Measurements from ENCODE around the gene CDH23.

DNA sequence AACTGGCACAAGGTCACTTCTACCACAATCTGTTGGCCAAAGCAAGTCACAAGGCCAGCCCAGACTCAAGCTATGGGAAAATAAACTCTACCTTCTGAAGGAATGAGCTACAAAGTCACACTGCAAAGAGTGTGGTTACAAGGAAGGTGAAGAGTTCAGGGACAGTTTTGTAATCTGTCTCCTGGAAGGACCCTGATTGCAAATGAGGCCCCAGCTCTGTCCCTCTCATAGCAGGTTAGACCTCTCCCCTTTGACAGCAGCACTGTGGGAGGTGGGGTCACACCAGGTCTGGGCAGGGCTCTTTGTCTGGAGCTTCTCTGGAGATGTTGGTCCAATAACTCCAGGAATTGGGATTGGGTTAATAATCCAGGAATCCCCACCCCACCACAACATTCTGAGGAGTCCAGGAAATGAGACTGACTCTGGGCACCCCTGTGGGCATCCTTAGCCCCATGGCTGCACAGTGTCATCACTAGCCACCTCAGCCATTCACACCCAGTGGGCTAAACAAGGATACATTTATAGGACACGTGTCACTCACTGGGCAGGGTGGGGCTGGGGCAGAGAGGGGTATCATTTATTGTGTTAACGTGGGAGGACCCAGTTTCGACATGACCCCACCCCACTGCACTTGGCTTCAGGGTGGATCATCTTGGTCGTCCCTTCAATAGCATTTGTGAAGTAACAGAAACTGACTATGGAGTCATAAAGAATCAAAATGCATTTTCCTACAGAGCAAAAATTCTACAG lies 346.5 kb downstream of the CDH23 start:
- no peak for TF ChIP-seq MYC (IDR thresholded peaks at IDR 0.05; ENCODE audit: borderline replicate concordance, low read length)
- TF ChIP-seq FOSL2 (IDR thresholded peaks at IDR 0.05): no peak
- no peak for TF ChIP-seq FOSL2 (CRISPR knock-in tag; IDR thresholded peaks at IDR 0.05)
- TF ChIP-seq, protein P1, sequence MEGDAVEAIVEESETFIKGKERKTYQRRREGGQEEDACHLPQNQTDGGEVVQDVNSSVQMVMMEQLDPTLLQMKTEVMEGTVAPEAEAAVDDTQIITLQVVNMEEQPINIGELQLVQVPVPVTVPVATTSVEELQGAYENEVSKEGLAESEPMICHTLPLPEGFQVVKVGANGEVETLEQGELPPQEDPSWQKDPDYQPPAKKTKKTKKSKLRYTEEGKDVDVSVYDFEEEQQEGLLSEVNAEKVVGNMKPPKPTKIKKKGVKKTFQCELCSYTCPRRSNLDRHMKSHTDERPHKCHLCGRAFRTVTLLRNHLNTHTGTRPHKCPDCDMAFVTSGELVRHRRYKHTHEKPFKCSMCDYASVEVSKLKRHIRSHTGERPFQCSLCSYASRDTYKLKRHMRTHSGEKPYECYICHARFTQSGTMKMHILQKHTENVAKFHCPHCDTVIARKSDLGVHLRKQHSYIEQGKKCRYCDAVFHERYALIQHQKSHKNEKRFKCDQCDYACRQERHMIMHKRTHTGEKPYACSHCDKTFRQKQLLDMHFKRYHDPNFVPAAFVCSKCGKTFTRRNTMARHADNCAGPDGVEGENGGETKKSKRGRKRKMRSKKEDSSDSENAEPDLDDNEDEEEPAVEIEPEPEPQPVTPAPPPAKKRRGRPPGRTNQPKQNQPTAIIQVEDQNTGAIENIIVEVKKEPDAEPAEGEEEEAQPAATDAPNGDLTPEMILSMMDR (IDR thresholded peaks at IDR 0.05): no peak
- no peak for TF ChIP-seq RNF2 (IDR thresholded peaks at IDR 0.05; ENCODE audit: borderline replicate concordance, low read depth)
- TF ChIP-seq EP300 (IDR thresholded peaks at IDR 0.05): no peak
- no peak for TF ChIP-seq ZC3H11A (IDR thresholded peaks at IDR 0.05)
- no peak for TF ChIP-seq RAD21 (conservative IDR thresholded peaks at IDR 0.05 in 1 of 2, IDR thresholded peaks at IDR 0.05 in 1 of 2)
- no peak for TF ChIP-seq KDM1A (IDR thresholded peaks at IDR 0.05; ENCODE audit: low read depth)
- TF ChIP-seq KDM5A (IDR thresholded peaks at IDR 0.05): no peak
- no peak for TF ChIP-seq PHF8 (IDR thresholded peaks at IDR 0.05; ENCODE audit: borderline replicate concordance, low read depth)
- TF ChIP-seq, protein P2, sequence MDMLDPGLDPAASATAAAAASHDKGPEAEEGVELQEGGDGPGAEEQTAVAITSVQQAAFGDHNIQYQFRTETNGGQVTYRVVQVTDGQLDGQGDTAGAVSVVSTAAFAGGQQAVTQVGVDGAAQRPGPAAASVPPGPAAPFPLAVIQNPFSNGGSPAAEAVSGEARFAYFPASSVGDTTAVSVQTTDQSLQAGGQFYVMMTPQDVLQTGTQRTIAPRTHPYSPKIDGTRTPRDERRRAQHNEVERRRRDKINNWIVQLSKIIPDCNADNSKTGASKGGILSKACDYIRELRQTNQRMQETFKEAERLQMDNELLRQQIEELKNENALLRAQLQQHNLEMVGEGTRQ (IDR thresholded peaks at IDR 0.05): no peak

All from A549 (cell line).